ENCODE results near the gene TRHDE.
A peak's percentile ranks its signal among the peaks of the same experiment; 100 is the strongest.

The TRHDE gene, protein sequence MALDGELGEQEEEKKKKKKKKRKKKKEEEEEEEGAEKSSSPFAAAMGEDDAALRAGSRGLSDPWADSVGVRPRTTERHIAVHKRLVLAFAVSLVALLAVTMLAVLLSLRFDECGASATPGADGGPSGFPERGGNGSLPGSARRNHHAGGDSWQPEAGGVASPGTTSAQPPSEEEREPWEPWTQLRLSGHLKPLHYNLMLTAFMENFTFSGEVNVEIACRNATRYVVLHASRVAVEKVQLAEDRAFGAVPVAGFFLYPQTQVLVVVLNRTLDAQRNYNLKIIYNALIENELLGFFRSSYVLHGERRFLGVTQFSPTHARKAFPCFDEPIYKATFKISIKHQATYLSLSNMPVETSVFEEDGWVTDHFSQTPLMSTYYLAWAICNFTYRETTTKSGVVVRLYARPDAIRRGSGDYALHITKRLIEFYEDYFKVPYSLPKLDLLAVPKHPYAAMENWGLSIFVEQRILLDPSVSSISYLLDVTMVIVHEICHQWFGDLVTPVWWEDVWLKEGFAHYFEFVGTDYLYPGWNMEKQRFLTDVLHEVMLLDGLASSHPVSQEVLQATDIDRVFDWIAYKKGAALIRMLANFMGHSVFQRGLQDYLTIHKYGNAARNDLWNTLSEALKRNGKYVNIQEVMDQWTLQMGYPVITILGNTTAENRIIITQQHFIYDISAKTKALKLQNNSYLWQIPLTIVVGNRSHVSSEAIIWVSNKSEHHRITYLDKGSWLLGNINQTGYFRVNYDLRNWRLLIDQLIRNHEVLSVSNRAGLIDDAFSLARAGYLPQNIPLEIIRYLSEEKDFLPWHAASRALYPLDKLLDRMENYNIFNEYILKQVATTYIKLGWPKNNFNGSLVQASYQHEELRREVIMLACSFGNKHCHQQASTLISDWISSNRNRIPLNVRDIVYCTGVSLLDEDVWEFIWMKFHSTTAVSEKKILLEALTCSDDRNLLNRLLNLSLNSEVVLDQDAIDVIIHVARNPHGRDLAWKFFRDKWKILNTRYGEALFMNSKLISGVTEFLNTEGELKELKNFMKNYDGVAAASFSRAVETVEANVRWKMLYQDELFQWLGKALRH

DNA sequence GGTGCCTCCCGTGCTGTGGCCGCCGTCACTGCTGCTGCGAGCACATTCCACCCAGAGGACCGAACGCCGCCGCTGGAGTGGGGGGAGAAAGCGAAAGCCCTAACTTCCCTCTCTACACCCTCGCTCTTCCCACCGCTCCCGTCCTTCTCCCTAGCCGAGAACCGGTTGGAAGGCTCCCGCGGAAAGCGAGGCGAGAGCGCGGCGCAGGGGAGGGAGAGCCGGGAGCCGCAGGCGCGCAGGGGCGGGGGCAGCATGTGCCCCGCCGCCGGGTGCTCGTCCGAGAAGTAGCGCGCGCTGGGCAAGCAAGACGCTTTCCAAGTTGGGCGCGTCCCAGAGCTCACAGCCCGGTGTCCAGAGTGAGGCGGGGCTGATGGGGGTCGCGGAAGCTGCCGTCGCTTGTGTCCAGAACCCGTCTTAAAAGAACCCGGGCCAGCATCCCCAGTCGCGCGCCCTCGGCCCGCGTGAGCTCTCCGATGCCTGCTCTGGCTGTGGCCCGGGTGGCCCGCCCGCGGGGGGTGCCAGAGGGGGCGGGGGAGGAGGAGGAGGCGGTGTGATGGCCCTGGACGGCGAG is at the start of gene TRHDE:
Gene TRHDE, plus strand, starts transcription at position 280 of the 571 bp plus-strand sequence. Its CDS starts 274 bp downstream, at position 554.
- TF ChIP-seq POLR2A (IDR thresholded peaks at IDR 0.05; ENCODE audit: low read length) (no peak), GATA1 (IDR thresholded peaks at IDR 0.05; ENCODE audit: low read depth, low read length) (no peak)
- DNase-seq = peak; percentile 9 to 18

DNA sequence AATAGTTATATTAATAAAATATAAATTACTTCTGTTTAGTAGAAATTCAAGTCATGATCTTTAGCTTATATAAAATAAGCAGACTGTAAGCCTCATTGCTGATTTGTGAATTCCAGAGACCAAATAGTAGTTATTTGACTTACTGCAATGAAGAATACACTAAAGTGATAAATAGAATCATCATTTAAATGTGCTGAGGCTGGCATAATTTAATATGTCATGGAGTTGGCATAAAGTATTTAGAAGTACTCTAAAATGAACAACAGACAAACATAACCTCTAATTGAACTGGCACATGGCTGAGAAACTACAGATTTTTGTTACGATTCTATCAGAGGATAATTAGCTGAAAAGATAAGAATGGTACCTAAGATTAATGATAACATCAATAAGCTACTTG is 45.7 kb upstream of the TRHDE start:
- no peak for DNase-seq
- TF ChIP-seq POLR2A (IDR thresholded peaks at IDR 0.05; ENCODE audit: low read length) (no peak), GATA1 (IDR thresholded peaks at IDR 0.05; ENCODE audit: low read depth, low read length) (no peak)

DNA sequence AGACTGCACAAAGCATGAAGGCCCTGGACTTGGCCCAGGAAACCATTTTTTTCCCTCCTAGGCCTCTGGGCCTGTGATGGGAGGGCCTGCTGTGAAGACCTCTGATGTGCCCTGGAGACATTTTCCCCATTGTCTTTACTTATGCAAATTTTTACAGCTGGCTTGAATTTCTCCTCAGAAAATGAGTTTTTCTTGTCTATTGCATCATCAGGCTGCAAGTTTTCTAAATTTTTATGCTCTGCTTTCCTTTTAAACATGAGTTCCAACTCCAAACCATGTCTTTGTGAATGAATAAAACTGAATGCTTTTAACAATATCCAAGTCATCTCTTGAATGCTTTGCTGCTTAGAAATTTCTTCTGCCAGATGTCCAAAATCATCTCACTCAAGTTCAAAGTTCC is 43.7 kb upstream of the TRHDE start:
- no peak for DNase-seq
- no peak for TF ChIP-seq POLR2A (IDR thresholded peaks at IDR 0.05; ENCODE audit: low read length)
- no peak for TF ChIP-seq GATA1 (IDR thresholded peaks at IDR 0.05; ENCODE audit: low read depth, low read length)

DNA sequence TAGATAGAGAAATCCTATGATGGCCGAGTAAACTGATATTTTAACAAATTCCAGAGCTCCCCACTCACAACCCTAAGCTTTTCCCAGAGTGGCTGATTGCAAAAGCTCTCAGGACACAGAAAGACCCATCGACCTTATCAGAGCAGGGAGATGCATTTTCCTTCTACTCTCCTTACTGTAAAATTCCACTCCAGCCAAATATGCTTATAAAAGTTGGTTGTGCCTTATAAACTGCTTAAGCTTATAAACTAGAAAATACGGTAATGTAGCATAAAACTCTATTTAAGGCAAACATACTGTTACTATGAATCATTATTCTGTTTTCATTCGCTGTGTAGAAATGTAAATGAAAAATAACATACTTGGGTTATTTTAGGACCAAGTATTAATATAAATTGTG is 41.6 kb upstream of the TRHDE start:
- TF ChIP-seq GATA1 (IDR thresholded peaks at IDR 0.05; ENCODE audit: low read depth, low read length) = no peak
- no peak for TF ChIP-seq POLR2A (IDR thresholded peaks at IDR 0.05; ENCODE audit: low read length)
- no peak for DNase-seq

DNA sequence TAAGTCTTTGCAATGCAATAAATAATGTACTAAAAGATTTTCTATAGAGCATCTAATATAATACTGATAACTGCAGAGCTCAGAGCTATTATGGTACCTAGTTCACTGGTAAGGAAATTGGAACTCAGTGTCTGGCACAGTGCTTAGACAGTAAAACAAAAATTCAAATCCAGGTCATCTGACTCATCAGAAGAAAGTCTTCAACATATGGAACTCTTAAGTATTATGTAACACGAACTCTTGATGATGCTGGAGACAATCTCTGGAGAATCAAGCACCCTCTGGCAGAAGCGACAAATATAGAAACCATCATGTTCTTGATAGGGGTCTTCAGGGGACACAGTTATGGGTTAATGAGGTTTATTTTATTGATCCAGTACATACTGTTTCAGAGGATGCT is 37.3 kb upstream of the TRHDE start:
- no peak for DNase-seq
- TF ChIP-seq POLR2A (IDR thresholded peaks at IDR 0.05; ENCODE audit: low read length) = no peak
- TF ChIP-seq GATA1 (IDR thresholded peaks at IDR 0.05; ENCODE audit: low read depth, low read length) = no peak

DNA sequence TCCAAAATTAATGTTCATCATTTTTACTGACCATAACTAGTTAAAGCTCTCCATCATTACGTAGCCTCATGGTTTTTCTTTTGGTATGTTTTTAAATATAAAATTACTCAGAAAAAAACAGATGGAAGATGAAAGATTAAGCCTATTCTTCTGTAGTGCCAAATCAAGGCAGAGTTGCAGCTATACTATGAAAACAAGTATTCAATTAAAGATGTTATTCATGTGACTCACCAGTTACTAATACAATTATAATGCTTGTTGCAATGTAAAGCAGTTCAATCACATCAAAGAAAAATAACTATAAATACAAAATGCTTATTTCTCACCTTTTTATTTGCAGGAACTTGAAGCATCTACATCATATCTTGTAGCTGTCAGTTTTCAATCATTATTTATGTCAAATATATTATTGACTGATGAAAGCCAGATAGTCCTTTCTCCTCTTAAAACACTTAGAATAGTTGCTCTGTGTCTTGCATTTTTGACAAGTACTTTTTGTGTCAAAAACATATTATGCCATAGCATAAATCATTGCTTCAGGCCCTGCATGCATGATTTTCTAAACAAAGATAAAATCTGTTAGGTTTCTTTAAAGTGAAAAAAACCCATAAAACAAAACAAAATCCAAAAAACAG is 36.0 kb upstream of the TRHDE start:
- TF ChIP-seq GATA1 (IDR thresholded peaks at IDR 0.05; ENCODE audit: low read depth, low read length) (no peak), POLR2A (IDR thresholded peaks at IDR 0.05; ENCODE audit: low read length) (no peak)
- no peak for DNase-seq

DNA sequence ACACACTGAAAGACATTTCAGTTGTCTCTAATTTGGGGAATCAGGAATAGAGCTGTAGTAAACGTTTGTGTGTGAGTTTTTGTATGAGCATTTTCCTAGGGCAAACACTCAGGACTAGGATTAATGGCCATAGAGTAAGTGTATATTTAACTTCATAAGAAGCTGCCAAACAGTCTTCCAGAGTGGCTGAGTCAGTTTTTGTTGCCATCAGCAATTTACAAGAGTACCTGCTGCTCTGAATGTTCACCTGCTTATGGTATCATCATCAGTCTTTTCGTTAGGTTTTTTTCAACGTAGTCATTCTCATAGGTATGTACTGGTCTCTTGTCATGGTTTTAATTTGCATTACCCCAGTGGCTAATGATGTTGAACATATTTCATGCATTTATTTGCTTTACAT is 30.6 kb upstream of the TRHDE start:
- TF ChIP-seq GATA1 (IDR thresholded peaks at IDR 0.05; ENCODE audit: low read depth, low read length) (no peak), POLR2A (IDR thresholded peaks at IDR 0.05; ENCODE audit: low read length) (no peak)
- no peak for DNase-seq

DNA sequence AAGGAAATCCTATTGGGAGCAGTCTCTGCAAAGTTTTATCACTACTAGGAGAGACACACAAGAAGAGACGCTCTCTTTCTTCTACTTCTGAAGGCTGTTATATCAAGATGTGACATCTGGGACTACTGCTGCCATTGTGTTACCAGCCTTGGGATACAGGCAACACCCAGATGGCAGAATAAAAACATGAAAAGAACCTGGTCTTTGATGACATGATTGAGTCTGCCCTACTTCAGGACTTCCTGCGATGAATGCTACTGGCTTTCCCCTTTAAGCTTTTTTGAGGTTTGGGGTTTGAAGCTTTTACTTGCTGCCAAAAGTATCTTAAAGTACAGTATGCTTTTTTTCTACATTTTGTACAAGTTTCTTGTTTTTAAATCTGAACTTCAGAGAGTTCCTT is 29.2 kb upstream of the TRHDE start:
- TF ChIP-seq POLR2A (IDR thresholded peaks at IDR 0.05; ENCODE audit: low read length) (no peak), GATA1 (IDR thresholded peaks at IDR 0.05; ENCODE audit: low read depth, low read length) (no peak)
- no peak for DNase-seq

DNA sequence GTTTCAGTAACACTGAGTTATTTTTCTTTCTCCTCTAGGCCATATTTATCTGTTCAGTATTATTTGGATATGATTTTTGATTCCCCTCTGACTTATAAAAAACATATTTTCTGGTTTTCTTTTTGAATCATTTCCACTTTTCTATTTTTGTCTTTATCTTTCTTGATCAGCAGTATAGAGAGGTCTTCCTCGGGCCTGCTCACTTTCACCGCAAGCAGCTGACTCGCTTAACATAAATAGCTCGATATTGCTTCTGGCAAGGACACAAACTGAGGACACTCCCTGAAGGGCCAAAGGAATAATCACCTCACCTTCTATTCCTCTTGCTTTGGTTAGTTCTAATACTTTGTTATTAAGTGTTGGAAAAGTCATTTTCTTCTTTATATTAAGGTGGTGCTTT is 25.8 kb upstream of the TRHDE start:
- TF ChIP-seq GATA1 (IDR thresholded peaks at IDR 0.05; ENCODE audit: low read depth, low read length) (no peak), POLR2A (IDR thresholded peaks at IDR 0.05; ENCODE audit: low read length) (no peak)
- no peak for DNase-seq

DNA sequence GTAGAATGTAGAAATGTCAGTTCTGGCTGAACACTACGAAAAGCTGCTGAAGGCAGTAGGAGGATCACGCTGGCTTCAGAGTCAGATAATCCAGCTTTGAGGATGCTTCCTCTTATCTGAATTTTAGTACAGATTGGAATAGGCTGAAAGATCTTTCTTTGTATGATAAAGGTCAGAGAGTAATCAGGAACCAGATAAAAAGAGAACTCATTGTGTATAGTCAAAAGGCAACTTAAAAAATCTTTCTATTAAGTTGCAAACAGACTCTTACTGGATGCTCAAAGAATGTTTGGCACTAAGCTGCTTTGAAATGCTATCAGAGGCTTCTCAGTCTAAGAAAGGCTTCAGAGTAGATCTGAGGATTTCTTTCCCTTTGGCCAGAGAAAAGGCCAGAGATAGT is 21.8 kb upstream of the TRHDE start:
- DNase-seq = no peak
- no peak for TF ChIP-seq POLR2A (IDR thresholded peaks at IDR 0.05; ENCODE audit: low read length)
- no peak for TF ChIP-seq GATA1 (IDR thresholded peaks at IDR 0.05; ENCODE audit: low read depth, low read length)

DNA sequence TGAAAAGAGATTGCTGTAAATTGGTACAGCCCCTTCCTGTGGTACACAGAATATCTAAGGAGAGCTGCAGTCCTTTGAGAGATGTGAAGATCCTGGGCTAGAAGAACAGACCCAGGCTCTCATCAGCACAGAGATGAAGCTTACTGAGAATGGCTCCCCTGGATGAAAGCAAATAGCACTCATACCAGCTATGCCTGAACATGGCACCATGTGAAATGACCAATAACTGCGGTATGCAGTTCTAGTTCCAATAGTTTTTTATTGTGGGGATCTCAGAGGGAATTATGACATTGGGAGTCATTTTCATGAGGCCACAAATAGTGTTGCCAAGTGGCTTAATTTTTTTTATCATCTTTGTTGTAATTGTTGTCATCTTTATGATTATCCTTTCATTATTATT is 15.4 kb upstream of the TRHDE start:
- TF ChIP-seq POLR2A (IDR thresholded peaks at IDR 0.05; ENCODE audit: low read length) (no peak), GATA1 (IDR thresholded peaks at IDR 0.05; ENCODE audit: low read depth, low read length) (no peak)
- no peak for DNase-seq

DNA sequence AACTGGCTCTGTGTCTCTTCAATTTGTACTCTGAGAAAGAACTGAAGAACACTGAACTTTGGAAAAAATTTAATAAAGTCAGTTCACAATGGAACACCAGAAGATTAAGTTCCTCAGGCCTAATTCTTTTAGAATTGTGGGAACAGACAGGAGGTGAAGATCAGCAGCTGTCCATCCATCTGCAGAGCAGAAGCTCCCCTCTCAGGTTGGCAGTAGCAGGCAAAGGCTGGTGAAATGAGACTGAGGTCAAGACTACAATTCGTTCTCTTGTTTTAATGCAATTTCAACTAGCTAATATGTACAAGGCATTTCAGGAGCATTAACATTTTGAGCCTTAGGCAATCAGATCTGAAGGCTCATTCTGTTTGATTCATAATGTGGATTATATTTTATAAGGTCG is 10.3 kb upstream of the TRHDE start:
- DNase-seq = no peak
- no peak for TF ChIP-seq POLR2A (IDR thresholded peaks at IDR 0.05; ENCODE audit: low read length)
- TF ChIP-seq GATA1 (IDR thresholded peaks at IDR 0.05; ENCODE audit: low read depth, low read length) = no peak

DNA sequence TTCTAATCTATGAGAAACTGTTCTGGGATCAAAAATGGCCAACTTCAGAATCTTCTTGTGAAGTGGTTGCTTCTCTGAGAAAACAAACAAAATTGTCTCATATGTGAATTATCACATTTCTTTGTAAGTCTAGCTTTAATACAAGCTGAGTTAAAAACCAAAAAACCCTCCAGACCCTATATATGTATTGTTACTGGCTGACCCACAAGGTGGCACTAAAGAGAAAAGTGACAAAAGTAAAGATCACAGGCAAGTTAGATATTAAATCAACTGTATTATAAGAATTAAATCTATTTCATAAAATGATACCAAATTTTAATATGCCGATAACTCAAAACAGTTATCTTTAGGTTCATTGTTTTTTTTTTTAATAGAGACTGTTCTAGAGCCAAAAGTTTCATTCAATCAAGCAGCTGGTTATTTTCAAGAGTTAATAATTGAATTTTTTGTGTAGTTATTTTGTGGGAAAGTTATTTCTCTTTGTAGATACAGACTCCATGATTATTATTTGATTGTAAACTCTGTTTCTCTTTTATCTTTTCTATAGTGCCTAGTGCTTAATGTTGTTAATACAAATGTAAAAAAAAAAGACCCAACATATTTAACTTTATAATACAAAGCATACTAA is 7.5 kb upstream of the TRHDE start:
- DNase-seq = peak in 1 of 2 experiments; percentile 21
- TF ChIP-seq GATA1 (IDR thresholded peaks at IDR 0.05; ENCODE audit: low read depth, low read length) (no peak), POLR2A (IDR thresholded peaks at IDR 0.05; ENCODE audit: low read length) (no peak)
